GM12873 (cell line): ENCODE data around the gene ENOX1.

Experiments
- CTCF ChIP-seq: IDR thresholded peaks from 2 replicates; pipeline ENCODE4 v1.5.1; 2012; ENCODE audit warnings: low read depth, mild to moderate bottlenecking, moderate library complexity, low read length, control low read depth; ENCODE audit not compliant: insufficient read depth; ENCODE audit errors: missing control alignments

Gene ENOX1

GRCh38 chr13:43663474-43664090 is 123.2 kb downstream of the ENOX1 start:
- no peak for TF ChIP-seq CTCF

- TF ChIP-seq CTCF = no peak
Observed at GRCh38 chr13:43662976-43663375, 123.8 kb downstream of the ENOX1 start.

- TF ChIP-seq CTCF = no peak
Observed at GRCh38 chr13:43661161-43661830, 125.5 kb downstream of the ENOX1 start.

- no peak for TF ChIP-seq CTCF
Observed at GRCh38 chr13:43657485-43657884, 129.3 kb downstream of the ENOX1 start.

- TF ChIP-seq CTCF = no peak
Observed at GRCh38 chr13:43653980-43654379, 132.8 kb downstream of the ENOX1 start.

GRCh38 chr13:43653395-43653794 is 133.4 kb downstream of the ENOX1 start:
- no peak for TF ChIP-seq CTCF

GRCh38 chr13:43652760-43653159 is 134.0 kb downstream of the ENOX1 start:
- no peak for TF ChIP-seq CTCF
